Pancreas (tissue), 10 donors: ENCODE data around the gene EPS8. TPM values are rescaled to one million over a fixed set of nuclear protein-coding genes. Genes with fewer than 3 reads are reported as not detected.
A peak's percentile ranks its signal among the peaks of the same experiment; 100 is the strongest.
"Not testable (repeated sequence)": the region's sequence is repeated elsewhere in the genome, so short reads cannot be mapped to it uniquely, and the experiment has no call there.

Source experiments
- ATAC-seq, 4 donors: fragments of 200-7000 bp; cut with Tn5 transposase; one replicate each; pipeline versions ENCODE4 v1.8.0 to v1.9.1; 2020; ENCODE audit warnings: mild to moderate bottlenecking in 4 of 4, moderate library complexity in 4 of 4
- DNase-seq, 6 donors: peaks; one replicate each; pipeline ENCODE4 v3.0.0-alpha.2; 2020
- FAIRE-seq: peaks from 2 replicates; lab custom pipeline; 2012; peaks lifted over from hg19 to GRCh38; lab: Jason Lieb, UNC
- H3K27ac ChIP-seq, 4 donors: fragments of 200-600 bp; sonication (generic); 1 replicate in 3 of 4; 2 replicates in 1 of 4; pipeline versions ENCODE4 v1.5.0 to v1.8.0; 2020
- H3K27me3 ChIP-seq, 4 donors: fragments of 200-600 bp; one replicate each; pipeline ENCODE4 v1.8.0; 2021
- H3K36me3 ChIP-seq, 3 donors: fragments of 200-600 bp; sonication (generic) in 1 of 3; one replicate each; pipeline versions ENCODE4 v1.5.0 to v1.8.0; 2020 to 2021
- H3K4me1 ChIP-seq, 3 donors: fragments of 200-600 bp; one replicate each; pipeline ENCODE4 v1.8.0; 2021
- H3K4me3 ChIP-seq, 4 donors: fragments of 200-600 bp; sonication (generic) in 2 of 4; one replicate each; pipeline versions ENCODE4 v1.5.0 to v1.8.0; 2020 to 2021
- H3K9me3 ChIP-seq, 4 donors: fragments of 200-600 bp; one replicate each; pipeline ENCODE4 v1.8.0; 2021
- WGBS, 2 donors: extraction: QIAGEN DNeasy Blood & Tissue Kit; methylation state at CpG; one replicate each; pipeline ENCODE4 v1.1.7; 2013; 5-methylcytosine and 5-hydroxymethylcytosine counted together
- intact Hi-C, 3 donors: fragments of 100-400 bp; cut with DNase I; formaldehyde crosslinking; loops; one replicate each; pipeline versions ENCODE4 v1.11.1 to v1.14.2; 2022
- polyA plus RNA-seq, 2 donors: library from polyadenylated mRNA; stranded (reverse); fragments of 200-250 nt; gene quantifications; one replicate each; pipeline ENCODE4 v1.2.3, GENCODE V29; 2013
- total RNA-seq, 6 donors: library from RNA; stranded (reverse); fragmentation: NEBNext Ultra II Directional in 4 of 6; extraction: Animal tissue kit (Norgen Biotek cat#: 25700) in 4 of 6; gene quantifications; one replicate each; pipeline versions ENCODE4 v1.2.1 to v1.2.4, GENCODE V29; 2021 to 2023
- TF ChIP-seq, protein P1 (sequence below), 4 donors: fragments of 200-600 bp; sonication (generic) in 3 of 4; IDR thresholded peaks; one replicate each; pipeline versions ENCODE4 v1.5.0 to v1.8.0; 2021; ENCODE audit warnings: antibody characterized with exemption in 4 of 4
- donor health status: healthy with polysubstance abuse.
- donor health status: DM: no; HTN: no; CAD: no; lungs with moderate emphysema.
- donor health status: DM: no; HTN: no; CAD: no.
- donor health status: control.
- donor health status: control.
- donor health status: Bipolar disorder and iron deficiency.
- donor health status: DM: yes; HTN: yes; CAD: no.
- donor health status: DM: no; HTN: no; CAD: no.
- donor health status: DM: no; HTN: no; CAD: no.
- donor health status: DM: yes; HTN: yes; CAD: no.

EPS8 gene
- total and polyA plus RNA-seq, 8 donors: 8.2 to 26.7 (median 10.6) TPM

DNA sequence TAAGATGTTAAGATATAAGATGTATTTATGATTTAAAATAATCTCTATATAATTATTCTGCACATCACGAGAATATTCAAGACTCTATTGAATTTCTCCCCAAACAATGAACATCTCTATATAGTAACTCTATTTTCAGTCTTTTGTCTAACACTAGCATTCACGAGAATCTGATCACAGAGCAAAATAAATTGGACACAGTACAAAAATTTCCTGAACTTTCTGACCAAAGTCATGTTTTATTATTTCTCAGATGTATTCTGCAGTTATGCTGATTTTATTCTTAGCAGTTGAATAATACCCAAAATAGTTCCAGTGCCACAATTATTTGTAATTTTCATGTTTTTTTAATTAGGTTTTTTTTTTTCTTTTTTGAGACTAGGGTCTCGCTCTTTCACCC, 19.6 kb downstream of the EPS8 start:
- H3K27me3 ChIP-seq: no peaks in the 10 kb centered on the region
- no peak overlapping the region for H3K27ac ChIP-seq
- DNase-seq (no peak), ATAC-seq (no peak), FAIRE-seq (no peak)
- no peaks in the 10 kb centered on the region for H3K9me3 ChIP-seq
- H3K36me3 ChIP-seq: no peaks in the 10 kb centered on the region
- TF ChIP-seq, protein P1, sequence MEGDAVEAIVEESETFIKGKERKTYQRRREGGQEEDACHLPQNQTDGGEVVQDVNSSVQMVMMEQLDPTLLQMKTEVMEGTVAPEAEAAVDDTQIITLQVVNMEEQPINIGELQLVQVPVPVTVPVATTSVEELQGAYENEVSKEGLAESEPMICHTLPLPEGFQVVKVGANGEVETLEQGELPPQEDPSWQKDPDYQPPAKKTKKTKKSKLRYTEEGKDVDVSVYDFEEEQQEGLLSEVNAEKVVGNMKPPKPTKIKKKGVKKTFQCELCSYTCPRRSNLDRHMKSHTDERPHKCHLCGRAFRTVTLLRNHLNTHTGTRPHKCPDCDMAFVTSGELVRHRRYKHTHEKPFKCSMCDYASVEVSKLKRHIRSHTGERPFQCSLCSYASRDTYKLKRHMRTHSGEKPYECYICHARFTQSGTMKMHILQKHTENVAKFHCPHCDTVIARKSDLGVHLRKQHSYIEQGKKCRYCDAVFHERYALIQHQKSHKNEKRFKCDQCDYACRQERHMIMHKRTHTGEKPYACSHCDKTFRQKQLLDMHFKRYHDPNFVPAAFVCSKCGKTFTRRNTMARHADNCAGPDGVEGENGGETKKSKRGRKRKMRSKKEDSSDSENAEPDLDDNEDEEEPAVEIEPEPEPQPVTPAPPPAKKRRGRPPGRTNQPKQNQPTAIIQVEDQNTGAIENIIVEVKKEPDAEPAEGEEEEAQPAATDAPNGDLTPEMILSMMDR (IDR thresholded peaks at IDR 0.05): no peak
- peaks cover 0 to 8% (median 0%) of the 10 kb centered on the region in 3 donors for H3K4me1 ChIP-seq
- no peak overlapping the region for H3K4me3 ChIP-seq
- WGBS, 2 donors: 81 to 82% methylated on average over 3 of the region's 3 CpGs
- intact Hi-C loops: no loop called here

DNA sequence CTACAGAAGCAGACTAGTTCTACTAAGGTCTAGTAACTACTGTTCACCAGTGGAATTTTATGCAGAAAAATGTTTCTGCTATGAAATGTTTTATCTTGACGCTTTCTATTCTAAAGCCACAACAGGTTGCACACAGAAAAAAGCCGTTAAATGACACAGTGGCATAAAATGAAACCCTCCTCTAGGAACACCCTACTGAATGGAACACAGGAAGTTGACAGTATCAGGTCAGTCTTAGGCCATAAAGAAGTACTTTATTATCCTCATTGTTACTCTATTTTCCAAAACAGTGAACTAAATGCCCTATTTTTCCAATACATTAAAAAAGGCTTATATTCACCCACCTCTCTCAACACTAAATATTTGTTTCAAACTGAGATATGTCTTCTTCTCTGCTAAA, 21.9 kb downstream of the EPS8 start:
- ATAC-seq: no peak
- WGBS, 2 donors: 89 to 92% methylated on average over 2 of the region's 2 CpGs

DNA sequence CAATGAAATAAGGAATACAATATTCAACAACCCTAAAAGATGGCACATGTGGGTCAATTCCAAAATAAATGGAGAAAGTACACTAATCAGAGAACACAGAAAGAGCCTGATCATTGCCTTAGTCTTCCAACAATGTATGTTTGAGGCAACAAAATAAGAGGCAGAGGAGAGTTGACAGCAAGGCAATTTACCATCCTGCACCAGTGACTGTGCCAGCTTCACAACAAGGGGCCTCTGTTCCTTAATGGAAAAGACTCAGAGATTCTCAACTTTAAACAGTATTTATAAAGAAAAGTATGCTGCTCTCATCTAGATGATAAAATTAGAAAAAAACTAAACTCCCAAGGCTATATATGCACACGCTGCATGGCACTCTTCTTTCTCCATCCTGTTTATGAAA, 25.9 kb downstream of the EPS8 start:
- DNase-seq: no peak
- Histone ChIP-seq H3K27ac (no peak overlapping the region), H3K27me3 (no peaks in the 10 kb centered on the region), H3K4me3 (no peak overlapping the region), H3K36me3 (no peaks in the 10 kb centered on the region), H3K4me1 (peaks cover 0 to 5% (median 0%) of the 10 kb centered on the region in 3 donors), H3K9me3 (no peaks in the 10 kb centered on the region)
- FAIRE-seq: no peak
- ATAC-seq: no peak
- WGBS, 2 donors: 76 to 81% methylated on average over 1 of the region's 1 CpG
- TF ChIP-seq, protein P1 (IDR thresholded peaks at IDR 0.05): no peak
- intact Hi-C loops: no loop called here

More for the DNA sequence above, 21.9 kb downstream of the EPS8 start:
- no peaks in the 10 kb centered on the region for H3K36me3 ChIP-seq
- no peaks in the 10 kb centered on the region for H3K27me3 ChIP-seq
- peaks cover 0 to 7% (median 0%) of the 10 kb centered on the region in 3 donors for H3K4me1 ChIP-seq
- no peaks in the 10 kb centered on the region for H3K9me3 ChIP-seq
- TF ChIP-seq, protein P1 (IDR thresholded peaks at IDR 0.05): no peak
- intact Hi-C loops: no loop called here
- H3K4me3 ChIP-seq: no peak overlapping the region
- DNase-seq (no peak), FAIRE-seq (no peak)
- H3K27ac ChIP-seq: no peak overlapping the region

DNA sequence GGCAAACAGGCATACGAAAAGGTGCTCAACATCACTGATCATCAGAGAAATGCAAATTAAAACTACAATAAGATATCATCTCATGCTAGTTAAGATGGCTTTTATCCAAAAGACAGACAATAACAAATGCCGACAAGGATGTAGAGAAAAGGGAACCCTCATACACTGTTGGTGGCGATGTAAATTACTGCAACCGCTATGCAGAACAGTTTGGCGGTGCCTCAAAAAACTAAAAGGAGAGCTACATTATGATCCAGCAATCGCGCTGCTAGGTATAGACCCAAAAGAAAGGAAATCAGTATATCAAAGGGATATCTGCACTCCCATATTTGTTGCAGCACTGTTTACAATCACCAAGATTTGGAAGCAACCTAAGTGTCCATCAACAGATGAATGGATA, 27.0 kb downstream of the EPS8 start:
- H3K27me3 ChIP-seq, H3K9me3 ChIP-seq, H3K27ac ChIP-seq, intact Hi-C loops, H3K36me3 ChIP-seq, H3K4me1 ChIP-seq, H3K4me3 ChIP-seq, DNase-seq, FAIRE-seq, ATAC-seq: not testable (repeated sequence)
- WGBS, 2 donors: 97% methylated on average over 7 of the region's 7 CpGs

GRCh38 chr12:15757553-15758255, 31.5 kb downstream of the EPS8 start:
- TF ChIP-seq, protein P1 (IDR thresholded peaks at IDR 0.05): no peak
- no peak for FAIRE-seq
- intact Hi-C loops: no loop called here
- DNase-seq: no peak
- H3K36me3 ChIP-seq: no peaks in the 10 kb centered on the region
- ATAC-seq: peak in 3 of 4 donors; percentile 40 to 75 (median 54)
- no peaks in the 10 kb centered on the region for H3K4me1 ChIP-seq
- no peak overlapping the region for H3K27ac ChIP-seq
- no peaks in the 10 kb centered on the region for H3K27me3 ChIP-seq
- H3K9me3 ChIP-seq: no peaks in the 10 kb centered on the region
- WGBS, 2 donors: 97% methylated on average over 7 of the region's 7 CpGs
- no peak overlapping the region for H3K4me3 ChIP-seq
